ENCODE results near the gene LTB4R2.

DNA sequence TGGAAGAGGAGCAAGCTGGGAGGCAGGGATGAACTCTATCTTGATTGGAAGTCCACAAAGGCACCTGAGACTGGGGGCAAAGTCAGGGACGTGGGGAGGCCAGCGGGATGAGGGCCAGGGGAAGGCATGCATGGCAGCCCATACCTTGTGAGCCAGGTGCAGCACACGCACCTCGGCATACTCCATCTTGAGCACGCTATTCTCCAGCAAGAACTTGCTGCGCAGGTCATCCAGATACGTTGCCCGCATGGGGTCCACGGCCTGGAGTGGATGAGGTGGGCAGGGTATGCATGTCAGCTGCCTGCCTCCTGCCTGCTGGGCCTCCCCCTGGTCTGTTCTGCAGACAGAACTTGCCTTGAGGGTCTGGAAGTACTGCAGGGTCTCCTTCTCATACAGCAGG is 42.4 kb upstream of the LTB4R2 start:
- TF ChIP-seq CTCF (IDR thresholded peaks at IDR 0.05) (no peak), POLR2A (IDR thresholded peaks at IDR 0.05) (no peak)

All from heart left ventricle (tissue), 13 donors.